DND-41 (cell line): ENCODE results near the gene MAN2A2.
"Not testable (repeated sequence)": the region's sequence is repeated elsewhere in the genome, so short reads cannot be mapped to it uniquely, and the experiment has no call there.

ENCODE experiments used
- ATAC-seq: fragments of 200-7000 bp; cut with Tn5 transposase; 3 replicates; pipeline ENCODE4 v1.9.1; 2021; ENCODE audit warnings: low read depth; ENCODE audit not compliant: insufficient read depth
- DNase-seq: peaks from one replicate; pipeline ENCODE4 v3.0.0-alpha.2; 2020
- H2AFZ ChIP-seq: 2 replicates; pipeline ENCODE4 v1.6.0; 2012; ENCODE audit warnings: low read depth, low read length
- H3K27ac ChIP-seq: 2 replicates; pipeline ENCODE4 v1.5.1; 2012; ENCODE audit warnings: low read length, inconsistent platforms
- H3K27me3 ChIP-seq: fragments of 200-600 bp; sonication (generic); 2 replicates; pipeline ENCODE4 v1.6.0; 2012; ENCODE audit warnings: low read length, mild to moderate bottlenecking, inconsistent platforms; ENCODE audit not compliant: insufficient read depth, poor library complexity
- H3K36me3 ChIP-seq: 2 replicates; pipeline ENCODE4 v1.5.1; 2012; ENCODE audit warnings: low read length, inconsistent platforms; ENCODE audit not compliant: insufficient read depth
- H3K4me1 ChIP-seq: 2 replicates; pipeline ENCODE4 v1.5.1; 2012; ENCODE audit warnings: mild to moderate bottlenecking, low read length; ENCODE audit not compliant: insufficient read depth
- H3K4me2 ChIP-seq: 2 replicates; pipeline ENCODE4 v1.6.0; 2012; ENCODE audit warnings: mild to moderate bottlenecking, moderate library complexity, low read length, inconsistent platforms; ENCODE audit not compliant: insufficient read depth
- H3K4me3 ChIP-seq, 2 experiments: fragments of 200-600 bp in 1 of 2; shearing (Covaris generic) in 1 of 2; 2 replicates each; pipeline ENCODE4 v1.5.1; 2012 to 2016; ENCODE audit warnings: inconsistent platforms in 2 of 2, low read length in 2 of 2, mild to moderate bottlenecking in 2 of 2, low read depth in 1 of 2, moderate library complexity in 1 of 2
- H3K79me2 ChIP-seq: 2 replicates; pipeline ENCODE4 v1.6.0; 2012; ENCODE audit warnings: low read length, inconsistent platforms; ENCODE audit not compliant: insufficient read depth
- H3K9ac ChIP-seq: 2 replicates; pipeline ENCODE4 v1.6.0; 2012; ENCODE audit warnings: low read depth, mild to moderate bottlenecking, inconsistent platforms, low read length, moderate library complexity
- H3K9me3 ChIP-seq: 2 replicates; pipeline ENCODE4 v1.5.1; 2012; ENCODE audit warnings: low read length, moderate library complexity, mild to moderate bottlenecking, inconsistent platforms; ENCODE audit not compliant: insufficient read depth, severe bottlenecking
- H4K20me1 ChIP-seq: 2 replicates; pipeline ENCODE4 v1.6.0; 2012; ENCODE audit warnings: low read length; ENCODE audit not compliant: insufficient read depth
- CTCF ChIP-seq: IDR thresholded peaks from 2 replicates; pipeline ENCODE4 v1.5.1; 2012; ENCODE audit warnings: borderline replicate concordance, low read length, moderate library complexity, mild to moderate bottlenecking; ENCODE audit not compliant: poor library complexity, severe bottlenecking; ENCODE audit errors: extremely low read depth
- EZH2 ChIP-seq: IDR thresholded peaks from 3 replicates; pipeline ENCODE4 v1.6.1; 2012; ENCODE audit warnings: borderline replicate concordance, low read depth, mild to moderate bottlenecking, moderate library complexity, low read length, inconsistent platforms; ENCODE audit not compliant: severe bottlenecking

The MAN2A2 gene

GRCh38 chr15:90924375-90924774 lies 21.3 kb downstream of the MAN2A2 start:
- H3K9me3 ChIP-seq: no peaks in the 10 kb centered on the region
- TF ChIP-seq EZH2 (no peak), CTCF (no peak)
- no peak for DNase-seq
- no peak overlapping the region for H2AFZ ChIP-seq
- no peaks in the 10 kb centered on the region for H4K20me1 ChIP-seq
- H3K9ac ChIP-seq: no peak overlapping the region
- H3K4me2 ChIP-seq: no peak overlapping the region
- H3K27ac ChIP-seq: no peak overlapping the region
- H3K79me2 ChIP-seq: peaks cover 4% of the 10 kb centered on the region; the same call in 1 of the 2 replicates
- H3K36me3 ChIP-seq: peaks cover 19% of the 10 kb centered on the region
- H3K4me1 ChIP-seq: peaks cover 8% of the 10 kb centered on the region
- ATAC-seq: no peak
- no peak overlapping the region for H3K4me3 ChIP-seq
- no peaks in the 10 kb centered on the region for H3K27me3 ChIP-seq

- ATAC-seq, H2AFZ ChIP-seq, H3K27ac ChIP-seq, H3K9me3 ChIP-seq, DNase-seq, H3K9ac ChIP-seq, H3K4me2 ChIP-seq, H3K36me3 ChIP-seq, H4K20me1 ChIP-seq, H3K27me3 ChIP-seq, H3K4me3 ChIP-seq: not testable (repeated sequence)
- Histone ChIP-seq H3K4me1 (peaks cover 24% of the 10 kb centered on the region), H3K79me2 (peaks cover 18% of the 10 kb centered on the region)
These were observed 23.7 kb downstream of the MAN2A2 start for GRCh38 chr15:90926766-90927165.

- H3K27ac ChIP-seq, H3K36me3 ChIP-seq, H3K9ac ChIP-seq, DNase-seq, H4K20me1 ChIP-seq, H3K4me3 ChIP-seq, H3K27me3 ChIP-seq, H3K4me2 ChIP-seq, H3K9me3 ChIP-seq, ATAC-seq, H2AFZ ChIP-seq: not testable (repeated sequence)
- Histone ChIP-seq H3K4me1 (peaks cover 34% of the 10 kb centered on the region), H3K79me2 (peaks cover 23% of the 10 kb centered on the region)
These were observed 25.0 kb downstream of the MAN2A2 start for GRCh38 chr15:90928106-90928505.

GRCh38 chr15:90929246-90930019 lies 26.3 kb downstream of the MAN2A2 start:
- peak overlapping the region; percentile 44 to 78; a peak in 3 of 4 replicates for H3K4me3 ChIP-seq
- H3K36me3 ChIP-seq: no peaks in the 10 kb centered on the region
- H3K9ac ChIP-seq: peak overlapping the region; percentile 68
- peak overlapping the region; percentile 82 for H3K4me2 ChIP-seq
- H3K9me3 ChIP-seq: no peaks in the 10 kb centered on the region
- ATAC-seq (no peak), DNase-seq (no peak)
- peaks cover 46% of the 10 kb centered on the region for H3K4me1 ChIP-seq
- peak overlapping the region; percentile 73 for H2AFZ ChIP-seq
- no peak for TF ChIP-seq EZH2
- no peak for TF ChIP-seq CTCF
- H3K27ac ChIP-seq: peak overlapping the region; percentile 83
- H3K79me2 ChIP-seq: peaks cover 23% of the 10 kb centered on the region
- no peaks in the 10 kb centered on the region for H4K20me1 ChIP-seq
- H3K27me3 ChIP-seq: no peaks in the 10 kb centered on the region
